ENCODE results near the gene TOMM6.

Gene TOMM6

GRCh38 chr6:41826343-41827022 lies 39.0 kb downstream of the TOMM6 start:
- no peaks in the 10 kb centered on the region for H3K27me3 ChIP-seq (ENCODE audit: insufficient read depth, low read length)
- H3K9me3 ChIP-seq (ENCODE audit: low read length): no peaks in the 10 kb centered on the region
- no peak overlapping the region for H2AFZ ChIP-seq (ENCODE audit: low read depth, low read length)
- peaks cover 11% of the 10 kb centered on the region for H3K36me3 ChIP-seq (ENCODE audit: insufficient read depth, low read length)
- no peaks in the 10 kb centered on the region for H3K4me1 ChIP-seq (ENCODE audit: insufficient read depth, low read length)
- H3K4me3 ChIP-seq (ENCODE audit: low read length): no peak overlapping the region

- Histone ChIP-seq H3K4me1 (ENCODE audit: insufficient read depth, low read length) (no peaks in the 10 kb centered on the region), H2AFZ (ENCODE audit: low read depth, low read length) (no peak overlapping the region)
These were observed 44.8 kb downstream of the TOMM6 start for GRCh38 chr6:41832263-41832662.

GRCh38 chr6:41836022-41836659 lies 48.6 kb downstream of the TOMM6 start:
- peaks cover 4% of the 10 kb centered on the region for H3K36me3 ChIP-seq (ENCODE audit: insufficient read depth, low read length)
- no peaks in the 10 kb centered on the region for H3K9me3 ChIP-seq (ENCODE audit: low read length)
- no peaks in the 10 kb centered on the region for H3K27me3 ChIP-seq (ENCODE audit: insufficient read depth, low read length)
- H2AFZ ChIP-seq (ENCODE audit: low read depth, low read length): no peak overlapping the region
- H3K4me3 ChIP-seq (ENCODE audit: low read length): no peak overlapping the region
- no peaks in the 10 kb centered on the region for H3K4me1 ChIP-seq (ENCODE audit: insufficient read depth, low read length)

More at GRCh38 chr6:41832263-41832662, 44.8 kb downstream of the TOMM6 start:
- Histone ChIP-seq H3K27me3 (ENCODE audit: insufficient read depth, low read length) (no peaks in the 10 kb centered on the region), H3K4me3 (ENCODE audit: low read length) (no peak overlapping the region), H3K36me3 (ENCODE audit: insufficient read depth, low read length) (peaks cover 3% of the 10 kb centered on the region), H3K9me3 (ENCODE audit: low read length) (no peaks in the 10 kb centered on the region)

GRCh38 chr6:41836660-41837052 lies 49.2 kb downstream of the TOMM6 start:
- no peak overlapping the region for H2AFZ ChIP-seq (ENCODE audit: low read depth, low read length)
- no peak overlapping the region for H3K4me3 ChIP-seq (ENCODE audit: low read length)
- no peaks in the 10 kb centered on the region for H3K9me3 ChIP-seq (ENCODE audit: low read length)
- H3K27me3 ChIP-seq (ENCODE audit: insufficient read depth, low read length): no peaks in the 10 kb centered on the region
- no peaks in the 10 kb centered on the region for H3K4me1 ChIP-seq (ENCODE audit: insufficient read depth, low read length)
- H3K36me3 ChIP-seq (ENCODE audit: insufficient read depth, low read length): peaks cover 5% of the 10 kb centered on the region
